HK-2 (cell line): ENCODE measurements around the gene EFCAB9.
"Not testable (repeated sequence)": the region's sequence is repeated elsewhere in the genome, so short reads cannot be mapped to it uniquely, and the experiment has no call there.

ENCODE experiments used
- DNase-seq: peaks from one replicate; pipeline ENCODE4 v3.0.0-alpha.2; 2018; ENCODE audit not compliant: unreplicated experiment

The EFCAB9 gene

GRCh38 chr5:172193872-172194271, at the start of gene EFCAB9:
TSS of gene EFCAB9 (plus strand) at chr5:172194172. CDS start at chr5:172194173, 1 bp downstream.
- no peak for DNase-seq

DNA sequence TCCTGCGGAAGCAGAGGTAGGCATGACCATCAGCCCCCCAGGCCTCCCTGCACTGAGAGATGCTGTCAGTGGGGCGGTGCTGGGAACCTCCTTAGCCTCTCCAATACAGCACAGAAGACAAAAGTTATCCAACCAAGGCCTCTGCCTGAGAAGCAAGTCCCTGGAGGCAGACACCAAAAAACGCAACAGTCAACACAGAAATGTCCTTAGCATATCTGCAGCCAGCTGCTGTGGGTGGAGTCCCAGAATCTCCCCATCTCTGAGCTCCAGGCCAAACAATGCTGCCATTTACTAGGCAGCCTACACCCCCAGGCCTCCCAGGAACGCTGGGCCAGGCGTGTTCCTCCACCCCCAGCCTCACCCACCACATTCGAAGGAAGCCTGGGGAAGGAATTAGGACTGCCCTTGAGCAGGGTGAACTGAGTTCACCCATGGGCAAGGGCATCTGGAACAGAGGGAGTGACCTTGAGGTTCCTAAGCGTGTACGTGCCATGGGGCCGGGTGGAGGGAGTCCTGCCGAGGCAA, 49.6 kb upstream of the EFCAB9 start:
- no peak for DNase-seq

DNA sequence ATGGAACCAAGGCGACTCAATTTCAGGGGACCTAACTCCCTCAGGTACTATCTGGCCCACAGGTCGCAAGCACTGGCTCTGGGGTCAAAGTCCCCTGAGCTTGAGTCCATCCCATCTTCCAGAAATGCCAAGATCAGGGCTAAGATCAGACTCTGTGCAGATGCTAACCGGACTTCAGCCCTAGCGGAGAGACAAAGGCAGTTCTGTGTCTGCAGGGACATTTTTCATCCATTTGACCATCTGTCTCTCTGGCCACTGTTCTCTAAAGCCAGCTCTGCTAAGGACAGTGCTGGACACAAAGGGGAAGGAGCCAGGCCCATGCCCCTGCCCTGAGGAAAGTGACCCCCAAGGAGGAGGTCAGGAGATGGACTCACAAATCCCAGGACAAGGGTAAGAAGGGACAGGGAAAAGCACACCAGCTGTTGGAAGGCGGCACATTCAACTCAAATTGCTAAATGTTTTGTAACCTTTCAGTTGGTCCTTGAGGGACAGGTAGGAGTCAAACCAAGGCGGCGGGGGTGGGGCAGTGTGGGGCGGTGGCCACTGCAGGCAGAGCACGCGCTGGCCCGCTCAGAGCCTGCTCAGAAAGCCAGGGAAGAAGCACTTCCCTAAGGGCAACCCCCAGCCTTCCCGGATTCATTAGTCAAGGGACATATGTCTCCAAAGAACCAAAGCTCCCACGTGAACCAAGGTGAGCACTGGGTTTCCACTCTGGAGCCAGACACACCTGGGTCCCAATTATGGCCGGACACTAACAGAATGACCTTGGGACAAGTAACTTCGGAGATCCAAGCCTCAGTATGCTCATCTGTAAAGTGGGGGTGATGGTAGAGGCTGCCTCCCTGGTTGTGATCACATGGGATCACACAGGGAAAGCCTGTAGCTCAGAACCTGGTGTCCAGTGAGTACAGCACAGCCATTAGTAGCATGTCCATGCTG, 48.8 kb upstream of the EFCAB9 start:
- no peak for DNase-seq

- DNase-seq, result peak; percentile 21
Measured at GRCh38 chr5:172145870-172146747, 47.9 kb upstream of the EFCAB9 start.

DNA sequence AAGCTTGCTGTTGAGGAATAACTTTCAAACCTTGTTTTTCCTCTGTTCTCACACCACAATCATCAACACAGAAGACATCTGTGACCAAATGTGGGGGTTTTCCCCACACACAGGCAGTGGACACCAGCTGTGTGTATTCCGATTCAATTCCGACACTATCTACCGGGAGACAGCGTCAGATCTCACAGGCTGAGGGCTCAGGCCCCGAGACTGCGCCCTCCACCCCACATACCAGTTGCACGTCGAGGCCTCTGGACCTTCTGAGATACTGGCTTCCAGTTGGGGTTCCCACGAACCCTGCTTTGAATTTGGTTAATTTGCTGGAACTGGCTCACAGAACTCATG, 47.3 kb upstream of the EFCAB9 start:
- no peak for DNase-seq

GRCh38 chr5:172147857-172148256, 46.1 kb upstream of the EFCAB9 start:
- DNase-seq, result no peak

GRCh38 chr5:172148381-172148780, 45.6 kb upstream of the EFCAB9 start:
- no peak for DNase-seq

DNA sequence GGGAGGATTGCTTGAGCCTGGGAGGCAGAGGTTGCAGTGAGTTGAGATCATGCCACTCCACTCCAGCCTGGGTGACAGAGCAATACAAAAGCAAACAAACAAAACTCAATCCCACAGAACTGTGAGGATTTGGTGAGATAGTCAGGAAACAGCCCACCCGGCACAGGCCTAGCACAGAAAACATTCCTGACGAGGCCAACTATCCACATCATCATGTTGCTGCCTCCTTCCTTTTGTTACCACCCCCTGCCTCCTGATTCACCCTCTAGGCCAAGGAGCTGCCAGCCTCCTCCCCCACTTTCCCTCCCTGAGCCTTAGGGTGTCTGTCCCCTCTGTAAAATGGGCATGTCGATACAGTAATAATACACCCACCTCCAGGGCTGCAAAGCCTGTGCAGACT, 44.9 kb upstream of the EFCAB9 start:
- no peak for DNase-seq

- DNase-seq, result not testable (repeated sequence)
Measured at GRCh38 chr5:172149481-172149880, 44.5 kb upstream of the EFCAB9 start.

GRCh38 chr5:172150514-172151425, 43.2 kb upstream of the EFCAB9 start:
- DNase-seq, result no peak

GRCh38 chr5:172151661-172152210, 42.2 kb upstream of the EFCAB9 start:
- no peak for DNase-seq

GRCh38 chr5:172153695-172154094, 40.3 kb upstream of the EFCAB9 start:
- no peak for DNase-seq

DNA sequence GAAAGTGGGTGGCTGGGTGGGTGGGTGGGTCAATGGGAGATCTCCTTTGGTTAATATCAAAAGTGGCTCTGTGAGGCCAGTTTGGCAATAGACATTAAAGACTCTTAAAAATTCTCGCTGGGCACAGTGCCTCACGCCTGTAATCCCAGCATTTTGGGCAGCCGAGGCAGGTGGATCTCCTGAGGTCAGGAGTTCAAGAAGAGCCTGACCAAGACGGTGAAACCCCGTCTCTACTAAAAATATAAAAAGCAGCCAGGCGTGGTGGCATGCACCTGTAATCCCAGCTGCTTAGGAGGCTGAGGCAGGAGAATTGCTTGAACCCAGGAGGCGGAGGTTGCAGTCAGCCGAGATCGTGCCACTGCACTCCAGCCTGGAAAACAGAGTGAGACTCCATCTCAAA, 38.9 kb upstream of the EFCAB9 start:
- DNase-seq, result not testable (repeated sequence)

- no peak for DNase-seq
Measured at GRCh38 chr5:172156541-172156994, 37.4 kb upstream of the EFCAB9 start.

- DNase-seq, result no peak
Measured at GRCh38 chr5:172159016-172159415, 35.0 kb upstream of the EFCAB9 start.

DNA sequence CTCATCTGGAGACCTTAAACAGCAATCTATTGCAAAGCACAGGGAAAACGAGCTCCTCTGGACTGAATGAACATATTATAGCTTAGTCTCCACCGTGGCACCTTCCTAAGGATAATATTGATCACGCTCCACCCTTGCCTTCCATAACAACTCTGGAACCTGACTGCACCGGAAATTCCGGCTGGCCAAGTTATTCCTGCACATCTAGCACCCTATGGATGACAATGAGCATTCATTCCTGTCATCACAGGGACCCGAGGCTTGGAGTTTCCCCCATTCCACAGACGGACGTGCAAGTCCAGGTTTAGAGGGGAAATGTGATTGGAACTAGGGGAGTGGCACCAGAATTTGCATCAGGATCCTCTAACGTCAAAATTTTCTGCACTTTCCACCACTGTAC, 33.5 kb upstream of the EFCAB9 start:
- no peak for DNase-seq

DNA sequence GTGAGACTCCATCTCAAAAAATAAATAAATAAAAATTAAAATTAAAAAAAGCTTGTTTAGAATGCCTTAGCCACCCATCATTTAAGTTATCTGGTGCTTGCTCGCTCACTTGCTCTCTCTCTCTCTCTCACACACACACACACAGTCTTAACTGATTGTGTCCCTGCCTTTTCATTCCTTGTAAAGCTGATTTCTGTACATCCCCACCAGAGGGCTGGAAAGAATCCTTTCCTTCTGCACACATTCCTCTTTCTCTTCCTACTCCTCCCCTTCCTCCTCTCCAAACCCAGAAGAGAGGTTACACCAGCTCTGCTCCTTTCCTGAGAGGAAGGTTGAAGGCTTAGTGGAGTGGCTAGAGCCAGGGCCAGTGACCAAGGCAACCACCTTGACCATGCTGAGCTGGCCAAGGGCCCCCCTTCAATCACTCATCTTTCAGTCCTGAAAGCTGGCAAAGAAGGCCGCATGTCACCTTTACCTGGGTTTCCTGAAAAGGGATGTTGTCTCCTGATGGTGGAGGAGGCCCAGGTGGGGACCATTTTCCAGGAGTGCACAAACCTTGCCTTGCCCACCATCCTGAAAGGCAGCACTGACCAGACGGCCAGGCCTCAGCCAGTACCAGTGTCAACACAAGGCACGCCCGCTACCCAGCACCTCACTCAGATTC, 31.5 kb upstream of the EFCAB9 start:
- DNase-seq, result no peak

DNA sequence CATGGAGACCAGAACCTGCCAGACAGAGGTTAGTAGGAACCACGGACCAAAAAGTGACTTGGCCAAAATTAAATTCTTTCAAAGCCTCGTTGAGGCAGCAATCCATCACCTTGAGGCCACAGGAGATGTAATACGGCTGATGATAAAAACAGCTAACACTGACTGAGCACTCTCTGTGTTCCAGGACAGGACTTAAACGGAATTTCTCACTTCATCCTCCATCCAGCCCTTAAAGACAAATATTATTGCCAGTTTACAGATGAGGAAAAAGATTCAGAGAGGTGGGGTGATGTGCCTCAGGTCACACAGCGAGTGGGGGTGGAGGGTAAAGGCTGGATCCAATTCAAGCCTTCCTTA, 31.0 kb upstream of the EFCAB9 start:
- DNase-seq, result no peak

DNA sequence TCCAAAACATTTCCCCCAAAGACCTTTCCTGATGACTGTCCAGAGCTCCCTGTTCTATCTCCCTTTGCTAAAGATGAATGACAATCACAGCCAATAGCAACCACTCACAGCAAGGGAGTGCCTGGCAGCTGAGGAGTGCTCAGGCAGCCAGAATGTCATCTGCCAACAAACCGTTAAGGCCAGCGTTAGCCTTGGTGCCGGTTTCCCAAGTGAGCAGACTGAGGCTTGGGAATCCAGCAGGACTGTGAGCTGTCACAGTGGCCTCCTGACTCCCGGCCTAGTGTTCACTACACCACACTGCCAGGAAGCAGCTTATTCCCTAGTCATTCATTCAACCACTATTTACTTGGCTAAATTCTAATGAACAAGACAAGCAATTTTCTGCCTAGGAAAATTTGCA, 30.6 kb upstream of the EFCAB9 start:
- DNase-seq, result no peak

- DNase-seq, result no peak
Measured at GRCh38 chr5:172164769-172165212, 29.2 kb upstream of the EFCAB9 start.
